ENCODE results near the gene LMLN.
"Not testable (repeated sequence)": the region's sequence is repeated elsewhere in the genome, so short reads cannot be mapped to it uniquely, and the experiment has no call there.

LMLN gene

GRCh38 chr3:197949778-197950676 lies 10.0 kb upstream of the LMLN start, which contains the start of gene RPL35A:
RPL35A (plus strand) TSS chr3:197950190; CDS start chr3:197950968, 778 bp downstream.
- DNase-seq (peak; percentile 84 to 94 (median 88)), ATAC-seq (replicated peaks) (peak; percentile 91)
- H3K9me3 Mint-ChIP-seq = no peaks in the 10 kb centered on the region
- H3K36me3 Mint-ChIP-seq (ENCODE audit: insufficient read depth) = peaks cover 61% of the 10 kb centered on the region
- peaks cover 37 to 53% of the 10 kb centered on the region in 2 donors for H3K4me1 Mint-ChIP-seq (ENCODE audit: low read depth in 2 of 2)
- H3K27me3 Mint-ChIP-seq = no peaks in the 10 kb centered on the region
- H3K27ac Mint-ChIP-seq = peak within 1 kb of the TSS; percentile 100
- peak within 1 kb of the TSS; percentile 94 to 96 for H3K4me3 Mint-ChIP-seq

- DNase-seq = no peak
- Mint-ChIP-seq H3K9me3 (no peaks in the 10 kb centered on the region), H3K27me3 (no peaks in the 10 kb centered on the region), H3K4me3 (peak overlapping the region; percentile 94 to 96), H3K27ac (peak overlapping the region; percentile 100), H3K36me3 (ENCODE audit: insufficient read depth) (peaks cover 68% of the 10 kb centered on the region), H3K4me1 (ENCODE audit: low read depth in 2 of 2) (peaks cover 37 to 53% of the 10 kb centered on the region in 2 donors)
- ATAC-seq (replicated peaks) = no peak
These were observed 9.3 kb upstream of the LMLN start for GRCh38 chr3:197950677-197951061.

GRCh38 chr3:197951392-197951990 lies 8.5 kb upstream of the LMLN start:
- Mint-ChIP-seq H3K4me1 (ENCODE audit: low read depth in 2 of 2) (peaks cover 37 to 53% of the 10 kb centered on the region in 2 donors), H3K9me3 (no peaks in the 10 kb centered on the region), H3K36me3 (ENCODE audit: insufficient read depth) (peaks cover 76% of the 10 kb centered on the region), H3K4me3 (peak overlapping the region; percentile 94 to 96), H3K27ac (peak overlapping the region; percentile 100), H3K27me3 (no peaks in the 10 kb centered on the region)
- DNase-seq (no peak), ATAC-seq (replicated peaks) (no peak)

GRCh38 chr3:197952440-197952839 lies 7.6 kb upstream of the LMLN start:
- Mint-ChIP-seq H3K9me3 (no peaks in the 10 kb centered on the region), H3K27ac (peak overlapping the region; percentile 62 to 100), H3K4me3 (peak overlapping the region; percentile 50 to 73), H3K36me3 (ENCODE audit: insufficient read depth) (peaks cover 74% of the 10 kb centered on the region), H3K27me3 (no peaks in the 10 kb centered on the region), H3K4me1 (ENCODE audit: low read depth in 2 of 2) (peaks cover 40 to 56% of the 10 kb centered on the region in 2 donors)
- ATAC-seq (replicated peaks) (no peak), DNase-seq (no peak)

- H3K4me1 Mint-ChIP-seq (ENCODE audit: low read depth in 2 of 2) = peaks cover 46 to 62% of the 10 kb centered on the region in 2 donors
- H3K4me3 Mint-ChIP-seq = peak overlapping the region; percentile 50 to 73
- no peaks in the 10 kb centered on the region for H3K27me3 Mint-ChIP-seq
- peak overlapping the region; percentile 36 to 62 for H3K27ac Mint-ChIP-seq
- H3K9me3 Mint-ChIP-seq = no peaks in the 10 kb centered on the region
- DNase-seq (no peak), ATAC-seq (replicated peaks) (no peak)
- peaks cover 78% of the 10 kb centered on the region for H3K36me3 Mint-ChIP-seq (ENCODE audit: insufficient read depth)
These were observed 6.7 kb upstream of the LMLN start for GRCh38 chr3:197953325-197953724.

GRCh38 chr3:197953881-197954280 lies 6.1 kb upstream of the LMLN start:
- H3K36me3 Mint-ChIP-seq (ENCODE audit: insufficient read depth) = peaks cover 78% of the 10 kb centered on the region
- peaks cover 50 to 65% of the 10 kb centered on the region in 2 donors for H3K4me1 Mint-ChIP-seq (ENCODE audit: low read depth in 2 of 2)
- H3K27ac Mint-ChIP-seq = peak overlapping the region; percentile 36 to 62
- DNase-seq (no peak), ATAC-seq (replicated peaks) (no peak)
- no peaks in the 10 kb centered on the region for H3K27me3 Mint-ChIP-seq
- H3K4me3 Mint-ChIP-seq = peak overlapping the region; percentile 50 to 73
- no peaks in the 10 kb centered on the region for H3K9me3 Mint-ChIP-seq

- Mint-ChIP-seq H3K36me3 (ENCODE audit: insufficient read depth) (peaks cover 73% of the 10 kb centered on the region), H3K4me3 (no peak overlapping the region), H3K9me3 (no peaks in the 10 kb centered on the region), H3K27ac (peak overlapping the region in 1 of 2 donors; percentile 55), H3K27me3 (no peaks in the 10 kb centered on the region), H3K4me1 (ENCODE audit: low read depth in 2 of 2) (peaks cover 52 to 62% of the 10 kb centered on the region in 2 donors)
- ATAC-seq (replicated peaks) (no peak), DNase-seq (no peak)
These were observed 4.0 kb upstream of the LMLN start for GRCh38 chr3:197955892-197956477.

GRCh38 chr3:197956626-197956988 lies 3.4 kb upstream of the LMLN start:
- no peaks in the 10 kb centered on the region for H3K27me3 Mint-ChIP-seq
- no peak overlapping the region for H3K27ac Mint-ChIP-seq
- H3K9me3 Mint-ChIP-seq = no peaks in the 10 kb centered on the region
- H3K4me1 Mint-ChIP-seq (ENCODE audit: low read depth in 2 of 2) = peaks cover 49 to 61% of the 10 kb centered on the region in 2 donors
- H3K36me3 Mint-ChIP-seq (ENCODE audit: insufficient read depth) = peaks cover 66% of the 10 kb centered on the region
- no peak overlapping the region for H3K4me3 Mint-ChIP-seq
- no peak for ATAC-seq (replicated peaks)
- DNase-seq = no peak

GRCh38 chr3:197957790-197958133 lies 2.3 kb upstream of the LMLN start:
- Mint-ChIP-seq H3K9me3 (no peaks in the 10 kb centered on the region), H3K4me1 (ENCODE audit: low read depth in 2 of 2) (peaks cover 46 to 60% of the 10 kb centered on the region in 2 donors), H3K4me3 (peak overlapping the region in 1 of 2 donors; percentile 54), H3K27ac (peak overlapping the region; percentile 54 to 68), H3K27me3 (no peaks in the 10 kb centered on the region), H3K36me3 (ENCODE audit: insufficient read depth) (peaks cover 55% of the 10 kb centered on the region)
- DNase-seq (no peak), ATAC-seq (replicated peaks) (no peak)

GRCh38 chr3:197958346-197958745 lies 1.7 kb upstream of the LMLN start:
- Mint-ChIP-seq H3K36me3 (ENCODE audit: insufficient read depth) (peaks cover 49% of the 10 kb centered on the region), H3K4me1 (ENCODE audit: low read depth in 2 of 2) (peaks cover 42 to 54% of the 10 kb centered on the region in 2 donors), H3K4me3 (peak overlapping the region; percentile 37 to 91), H3K27me3 (no peaks in the 10 kb centered on the region), H3K27ac (peak overlapping the region; percentile 54 to 66), H3K9me3 (no peaks in the 10 kb centered on the region)
- DNase-seq = no peak
- no peak for ATAC-seq (replicated peaks)

GRCh38 chr3:197958848-197959247 lies 1.2 kb upstream of the LMLN start:
- H3K27me3 Mint-ChIP-seq; DNase-seq; H3K9me3 Mint-ChIP-seq; ATAC-seq (replicated peaks): not testable (repeated sequence)
- Mint-ChIP-seq H3K4me1 (ENCODE audit: low read depth in 2 of 2) (peaks cover 37 to 49% of the 10 kb centered on the region in 2 donors), H3K27ac (peak overlapping the region; percentile 54 to 66), H3K36me3 (ENCODE audit: insufficient read depth) (peaks cover 44% of the 10 kb centered on the region), H3K4me3 (peak overlapping the region; percentile 37 to 91)

- H3K4me3 Mint-ChIP-seq = peak overlapping the region; percentile 91
- peaks cover 34 to 43% of the 10 kb centered on the region in 2 donors for H3K4me1 Mint-ChIP-seq (ENCODE audit: low read depth in 2 of 2)
- peaks cover 38% of the 10 kb centered on the region for H3K36me3 Mint-ChIP-seq (ENCODE audit: insufficient read depth)
- DNase-seq (no peak), ATAC-seq (replicated peaks) (no peak)
- H3K27ac Mint-ChIP-seq = peak overlapping the region; percentile 89 to 91
- no peaks in the 10 kb centered on the region for H3K27me3 Mint-ChIP-seq
- no peaks in the 10 kb centered on the region for H3K9me3 Mint-ChIP-seq
These were observed 522 bp upstream of the LMLN start for GRCh38 chr3:197959500-197959890.

GRCh38 chr3:197960694-197961581 lies 921 bp downstream of the LMLN start:
- peaks cover 34 to 38% of the 10 kb centered on the region in 2 donors for H3K4me1 Mint-ChIP-seq (ENCODE audit: low read depth in 2 of 2)
- H3K9me3 Mint-ChIP-seq = no peaks in the 10 kb centered on the region
- peaks cover 23% of the 10 kb centered on the region for H3K36me3 Mint-ChIP-seq (ENCODE audit: insufficient read depth)
- H3K27ac Mint-ChIP-seq = peak overlapping the region; percentile 89 to 91
- DNase-seq = no peak
- peak overlapping the region; percentile 91 for H3K4me3 Mint-ChIP-seq
- H3K27me3 Mint-ChIP-seq = no peaks in the 10 kb centered on the region
- ATAC-seq (replicated peaks) = no peak
